NCI-H524 treated with DMSO at 0.1 percent for 48 hours (cell line): Measurements from ENCODE around the gene BICRA.
A peak's percentile ranks its signal among the peaks of the same experiment; 100 is the strongest.
"Not testable (repeated sequence)": the region's sequence is repeated elsewhere in the genome, so short reads cannot be mapped to it uniquely, and the experiment has no call there.

Experiments
- DNase-seq: peaks from one replicate; lab custom pipeline; 2025; lab: John Stamatoyannopoulos, UW

BICRA gene

DNA sequence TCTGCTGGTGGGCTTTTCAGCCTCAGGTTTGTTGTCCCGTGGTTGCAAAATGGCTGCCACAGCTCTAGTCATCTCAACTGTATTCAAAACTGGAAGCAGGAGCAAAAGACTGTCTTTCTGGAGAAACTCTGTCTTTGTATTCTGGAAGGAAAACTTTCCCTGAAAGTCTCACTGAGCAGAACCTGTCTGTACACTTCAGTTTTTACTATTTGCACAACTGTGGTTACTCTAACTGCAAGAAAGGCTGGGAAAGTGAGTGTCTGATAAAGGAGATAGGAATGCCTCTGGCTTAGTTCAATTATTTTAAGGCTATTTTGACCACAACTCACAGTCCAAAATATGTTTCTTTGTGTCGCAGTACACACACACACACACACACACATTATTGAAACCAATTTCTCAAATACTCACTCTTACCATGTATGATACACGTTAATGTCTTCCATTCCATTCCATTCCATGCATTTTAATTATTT lies 54.5 kb downstream of the BICRA start:
- DNase-seq: no peak

DNA sequence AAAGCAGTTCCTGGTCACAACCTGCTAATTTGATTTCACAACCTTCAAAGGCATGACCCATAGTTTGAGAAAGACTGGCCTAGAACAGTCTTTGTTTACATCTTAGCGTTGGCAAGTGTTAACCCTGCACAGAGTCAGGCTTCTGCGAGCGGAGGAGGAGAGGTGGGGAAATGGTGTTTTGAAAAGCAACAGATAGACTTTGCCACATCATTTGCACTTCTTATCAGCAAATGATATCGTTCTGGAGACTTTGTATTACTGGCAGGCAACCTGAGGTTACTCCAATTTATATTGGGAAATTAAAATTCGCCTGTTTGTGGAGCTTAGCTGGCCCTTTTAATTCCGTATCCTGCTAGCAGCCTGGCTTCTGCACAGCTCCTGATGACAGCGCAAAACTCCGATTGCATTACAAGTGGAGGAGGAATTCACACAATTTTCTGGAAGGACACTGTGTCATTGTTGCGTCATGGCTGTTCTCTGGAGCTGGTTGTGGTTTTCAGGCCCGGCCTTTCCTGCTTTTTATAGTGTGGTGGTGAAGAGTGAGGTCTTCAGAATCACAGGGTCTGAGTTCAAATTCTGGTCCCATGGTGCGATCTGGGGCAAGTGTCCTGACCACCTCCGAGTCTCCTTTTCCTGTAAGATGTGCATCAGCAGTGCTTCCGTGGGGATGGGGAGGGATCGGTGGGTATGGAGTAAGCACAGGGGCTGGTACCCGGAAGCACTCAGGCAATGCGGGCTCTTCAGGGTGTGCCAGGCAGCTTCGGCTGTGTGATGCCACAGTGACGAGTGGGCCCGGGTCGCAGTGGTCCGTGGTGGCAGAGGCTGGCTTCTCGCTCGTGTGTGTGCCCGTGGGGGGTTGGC lies 55.2 kb downstream of the BICRA start:
- no peak for DNase-seq

DNA sequence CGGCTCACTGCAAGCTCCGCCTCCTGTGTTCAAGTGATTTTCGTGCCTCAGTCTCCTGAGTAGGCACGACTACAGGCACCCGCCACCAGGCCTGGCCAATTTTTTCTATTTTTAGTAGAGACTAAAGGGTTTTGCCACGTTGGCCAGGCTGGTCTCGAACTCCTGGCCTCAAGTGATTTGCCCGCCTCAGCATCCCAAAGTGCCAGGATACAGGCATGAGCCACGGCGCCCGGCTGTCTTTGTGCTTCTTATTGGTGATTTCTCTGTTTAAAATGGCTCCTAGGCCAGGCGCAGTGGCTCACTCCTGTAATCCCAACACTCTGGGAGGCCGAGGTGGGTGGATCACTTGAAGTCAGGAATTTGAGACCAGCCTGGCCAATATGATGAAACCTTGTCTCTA lies 59.6 kb downstream of the BICRA start:
- not testable (repeated sequence) for DNase-seq

DNA sequence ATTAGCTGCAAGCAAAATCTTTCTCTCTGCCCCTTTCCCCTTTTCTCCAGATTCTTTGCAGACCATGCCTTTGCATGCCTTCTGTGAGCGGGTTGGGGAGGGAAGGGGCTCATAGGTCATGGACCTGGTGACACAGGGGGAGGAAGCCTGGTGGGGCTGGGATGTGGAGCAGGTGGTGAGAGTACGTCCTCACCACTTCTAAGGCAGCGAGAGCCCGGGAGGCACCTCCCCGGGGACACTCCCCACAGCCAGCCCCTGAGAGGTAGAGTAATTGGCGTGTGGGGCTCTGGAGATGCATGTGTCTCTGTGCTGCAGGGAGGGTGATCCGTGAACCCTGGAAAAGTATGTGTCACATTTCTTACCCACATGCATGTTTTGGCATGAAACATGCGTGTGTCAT lies 61.8 kb downstream of the BICRA start:
- no peak for DNase-seq

DNA sequence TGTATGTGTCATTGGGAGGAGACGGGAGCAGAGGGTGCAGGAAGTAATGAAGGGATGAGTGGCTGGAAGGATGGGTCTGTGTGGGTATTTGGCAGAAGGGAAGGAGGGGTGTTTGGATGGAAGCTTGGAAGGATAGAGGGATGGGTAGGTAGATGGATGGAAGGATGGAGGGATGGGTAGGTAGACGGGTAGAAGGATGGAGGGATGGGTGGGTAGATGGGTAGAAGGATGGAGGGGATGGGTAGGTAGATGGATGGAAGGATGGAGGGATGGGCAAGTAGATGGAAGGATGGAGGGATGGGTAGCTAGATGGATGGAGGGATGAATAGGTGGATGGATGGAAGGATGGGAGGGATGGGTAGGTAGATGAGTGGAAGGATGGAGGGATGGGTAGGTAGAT lies 62.6 kb downstream of the BICRA start:
- DNase-seq: no peak

DNA sequence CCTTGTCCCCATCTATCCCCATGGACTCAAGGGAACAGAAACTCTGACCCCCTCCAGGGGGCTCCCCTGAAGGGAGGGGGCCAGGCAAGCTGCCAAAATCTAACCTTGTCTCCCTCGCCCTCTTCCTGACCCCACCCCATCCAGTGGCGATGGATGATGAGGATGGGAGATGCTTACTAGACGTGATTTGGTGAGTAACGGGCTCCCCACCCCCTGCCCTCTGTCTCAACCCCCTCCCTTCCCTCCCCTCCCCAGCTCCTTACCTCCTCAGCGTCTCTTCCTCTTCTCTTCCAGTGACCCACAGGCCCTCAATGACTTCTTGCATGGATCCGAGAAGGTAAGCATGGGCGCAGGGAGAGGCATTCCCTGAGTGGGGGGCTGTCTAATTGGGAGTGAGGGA lies 64.5 kb downstream of the BICRA start:
- DNase-seq: no peak

DNA sequence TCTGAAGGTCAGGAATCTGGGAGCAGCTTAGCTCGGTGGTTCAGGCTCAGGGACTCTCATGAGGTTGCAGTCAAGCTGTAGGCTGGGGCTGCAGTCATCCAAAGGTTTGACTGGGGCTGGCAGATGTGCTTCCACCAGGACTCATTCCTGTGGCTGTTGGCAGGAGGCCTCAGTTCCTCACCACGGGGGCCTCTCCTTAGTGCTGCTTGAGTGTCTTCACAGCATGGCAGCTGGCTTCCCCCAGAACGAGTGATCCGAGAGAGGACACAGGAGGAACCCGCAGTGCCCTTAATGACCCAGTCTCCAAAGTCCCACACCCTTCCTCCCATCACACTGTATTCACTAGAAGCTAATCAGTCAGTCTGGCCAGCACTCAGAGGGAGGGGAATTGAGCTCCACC lies 65.6 kb downstream of the BICRA start:
- no peak for DNase-seq

DNA sequence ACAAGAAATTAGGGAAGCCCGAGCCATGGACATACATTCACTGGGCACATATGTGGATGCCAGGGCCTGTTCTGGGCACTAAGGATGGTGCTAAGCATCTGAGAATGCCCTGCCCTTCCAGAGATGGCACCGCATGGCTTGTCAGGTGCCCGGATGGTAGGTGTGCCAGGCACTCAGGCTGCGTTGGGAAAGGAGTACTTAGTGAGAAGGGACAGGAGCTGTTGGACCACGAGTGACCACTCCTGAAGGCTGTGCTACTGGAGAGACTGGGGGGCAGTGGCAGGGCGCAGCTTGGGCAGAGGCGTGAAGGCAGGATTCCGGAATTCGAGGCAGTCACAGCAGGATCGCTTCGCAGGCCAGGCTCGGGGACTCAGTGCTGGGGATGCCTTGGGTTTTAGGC lies 66.3 kb downstream of the BICRA start:
- DNase-seq: no peak

DNA sequence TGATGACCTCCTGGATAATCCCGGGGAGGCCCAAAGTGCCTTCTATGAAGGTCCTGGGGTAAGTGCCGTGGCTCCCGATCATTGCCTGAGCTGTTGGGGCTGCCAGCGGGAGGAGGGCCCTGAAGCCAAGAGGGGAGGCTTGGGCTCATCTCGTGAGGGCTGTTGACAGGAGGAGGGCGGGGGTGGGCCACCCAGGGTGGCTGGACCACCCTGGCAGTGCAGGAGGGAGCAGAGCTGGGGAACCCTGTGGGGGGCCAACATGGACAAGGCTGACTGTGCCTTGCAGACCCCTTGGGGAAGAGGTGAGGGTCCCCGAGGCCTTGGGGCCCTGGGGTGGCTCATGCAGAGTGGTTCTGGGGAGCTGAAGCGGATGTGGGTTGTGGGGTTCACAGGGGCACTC lies 66.9 kb downstream of the BICRA start:
- no peak for DNase-seq

DNA sequence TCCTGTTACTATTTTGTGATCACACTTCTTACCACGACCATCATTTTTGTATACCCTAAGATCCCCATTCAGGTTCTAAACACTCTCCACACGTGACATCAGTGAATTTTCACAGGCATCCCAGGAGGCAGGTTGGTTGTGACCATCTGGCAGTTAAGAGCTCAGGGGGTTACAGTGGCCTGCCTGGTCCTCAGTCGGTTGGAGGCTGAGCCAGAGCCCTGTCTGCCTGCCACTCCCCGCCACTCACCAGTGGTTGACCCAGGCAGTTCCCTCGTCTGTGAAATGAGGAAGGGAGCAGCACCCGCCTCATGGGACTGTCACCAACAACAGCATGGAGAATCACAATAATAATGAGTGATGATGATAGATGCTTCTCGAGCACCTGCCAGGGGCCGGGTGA lies 67.9 kb downstream of the BICRA start:
- DNase-seq: peak; percentile 2

DNA sequence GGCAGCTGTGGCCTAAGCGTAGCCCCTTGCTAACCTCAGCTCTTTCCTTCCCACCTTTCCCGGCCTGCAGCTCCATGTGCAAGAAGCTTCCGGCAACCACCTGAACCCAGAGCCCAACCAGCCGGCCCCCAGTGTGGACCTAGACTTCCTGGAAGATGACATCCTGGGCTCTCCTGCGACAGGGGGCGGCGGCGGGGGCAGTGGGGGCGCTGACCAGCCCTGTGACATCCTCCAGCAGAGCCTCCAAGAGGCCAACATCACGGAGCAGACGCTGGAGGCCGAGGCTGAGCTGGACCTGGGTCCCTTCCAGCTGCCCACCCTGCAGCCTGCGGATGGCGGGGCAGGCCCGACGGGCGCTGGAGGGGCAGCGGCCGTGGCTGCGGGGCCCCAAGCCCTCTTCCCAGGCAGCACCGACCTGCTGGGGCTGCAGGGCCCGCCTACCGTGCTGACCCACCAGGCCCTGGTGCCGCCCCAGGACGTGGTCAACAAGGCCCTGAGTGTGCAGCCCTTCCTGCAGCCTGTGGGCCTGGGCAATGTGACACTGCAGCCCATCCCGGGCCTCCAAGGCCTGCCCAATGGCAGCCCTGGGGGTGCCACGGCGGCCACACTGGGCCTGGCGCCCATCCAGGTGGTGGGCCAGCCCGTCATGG lies 70.4 kb downstream of the BICRA start:
- no peak for DNase-seq

DNA sequence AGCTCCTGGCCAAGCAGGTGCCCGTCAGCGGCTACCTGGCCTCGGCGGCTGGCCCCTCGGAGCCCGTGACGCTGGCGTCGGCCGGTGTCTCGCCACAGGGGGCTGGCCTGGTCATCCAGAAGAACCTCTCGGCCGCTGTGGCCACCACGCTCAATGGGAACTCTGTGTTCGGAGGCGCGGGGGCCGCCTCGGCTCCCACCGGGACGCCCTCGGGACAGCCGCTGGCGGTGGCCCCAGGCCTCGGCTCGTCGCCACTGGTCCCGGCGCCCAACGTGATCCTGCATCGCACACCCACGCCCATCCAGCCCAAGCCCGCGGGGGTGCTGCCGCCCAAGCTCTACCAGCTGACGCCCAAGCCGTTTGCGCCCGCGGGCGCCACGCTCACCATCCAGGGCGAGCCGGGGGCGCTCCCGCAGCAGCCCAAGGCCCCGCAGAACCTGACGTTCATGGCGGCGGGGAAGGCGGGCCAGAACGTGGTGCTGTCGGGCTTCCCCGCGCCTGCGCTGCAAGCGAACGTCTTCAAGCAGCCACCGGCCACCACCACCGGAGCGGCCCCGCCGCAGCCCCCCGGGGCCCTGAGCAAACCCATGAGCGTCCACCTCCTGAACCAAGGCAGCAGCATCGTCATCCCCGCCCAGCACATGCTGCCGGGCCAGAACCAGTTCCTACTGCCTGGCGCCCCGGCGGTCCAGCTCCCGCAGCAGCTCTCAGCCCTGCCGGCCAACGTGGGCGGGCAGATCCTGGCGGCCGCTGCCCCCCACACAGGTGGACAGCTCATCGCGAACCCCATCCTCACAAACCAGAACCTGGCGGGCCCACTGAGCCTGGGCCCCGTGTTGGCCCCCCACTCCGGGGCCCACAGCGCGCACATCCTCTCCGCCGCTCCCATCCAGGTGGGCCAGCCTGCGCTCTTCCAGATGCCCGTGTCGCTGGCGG lies 71.3 kb downstream of the BICRA start:
- DNase-seq: no peak

DNA sequence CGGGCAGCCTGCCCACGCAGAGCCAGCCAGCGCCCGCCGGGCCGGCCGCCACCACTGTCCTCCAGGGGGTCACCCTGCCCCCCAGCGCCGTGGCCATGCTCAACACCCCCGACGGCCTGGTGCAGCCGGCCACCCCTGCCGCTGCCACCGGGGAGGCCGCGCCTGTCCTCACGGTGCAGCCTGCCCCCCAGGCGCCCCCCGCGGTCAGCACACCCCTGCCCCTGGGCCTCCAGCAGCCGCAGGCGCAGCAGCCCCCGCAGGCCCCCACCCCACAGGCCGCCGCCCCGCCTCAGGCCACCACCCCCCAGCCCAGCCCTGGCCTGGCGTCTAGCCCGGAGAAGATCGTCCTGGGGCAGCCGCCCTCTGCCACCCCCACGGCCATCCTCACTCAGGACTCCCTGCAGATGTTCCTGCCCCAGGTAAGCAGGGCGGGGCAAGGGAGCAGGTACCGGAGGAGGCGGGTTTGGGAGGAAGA lies 72.0 kb downstream of the BICRA start:
- DNase-seq: no peak

DNA sequence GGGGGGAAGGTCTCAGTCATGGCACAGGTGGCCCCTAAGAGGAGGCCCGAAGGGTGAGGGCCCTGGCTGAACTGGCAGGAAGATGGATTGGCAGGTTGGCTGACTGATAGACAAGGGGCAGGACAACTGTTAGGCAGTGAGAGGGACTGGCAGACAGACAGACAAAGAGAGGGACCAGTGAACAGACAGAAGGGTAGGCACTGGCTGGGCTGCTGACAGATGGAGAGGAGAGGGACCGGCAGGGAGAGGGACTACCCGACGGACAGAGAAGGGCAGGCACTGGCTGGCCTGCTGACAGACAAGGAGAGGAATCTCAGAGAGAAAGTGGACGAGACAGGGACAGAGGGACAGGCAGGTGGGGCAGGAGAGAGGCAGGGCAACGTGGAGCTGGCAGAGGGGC lies 72.5 kb downstream of the BICRA start:
- DNase-seq: no peak

DNA sequence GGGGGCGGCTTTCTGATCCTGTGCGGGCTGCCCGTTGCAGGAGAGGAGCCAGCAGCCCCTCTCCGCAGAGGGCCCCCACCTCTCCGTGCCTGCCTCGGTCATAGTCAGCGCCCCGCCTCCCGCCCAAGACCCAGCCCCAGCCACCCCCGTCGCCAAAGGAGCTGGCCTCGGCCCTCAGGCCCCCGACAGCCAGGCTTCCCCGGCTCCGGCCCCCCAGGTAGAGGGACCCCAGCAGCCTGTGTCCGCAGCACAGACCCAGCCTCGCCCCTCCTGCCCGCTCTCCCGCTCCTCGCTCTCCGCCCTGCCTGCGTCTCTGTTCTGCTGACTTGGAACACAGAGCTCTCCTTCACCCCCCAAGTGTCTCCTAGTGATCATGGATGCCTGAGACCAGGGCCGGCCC lies 73.0 kb downstream of the BICRA start:
- DNase-seq: no peak

DNA sequence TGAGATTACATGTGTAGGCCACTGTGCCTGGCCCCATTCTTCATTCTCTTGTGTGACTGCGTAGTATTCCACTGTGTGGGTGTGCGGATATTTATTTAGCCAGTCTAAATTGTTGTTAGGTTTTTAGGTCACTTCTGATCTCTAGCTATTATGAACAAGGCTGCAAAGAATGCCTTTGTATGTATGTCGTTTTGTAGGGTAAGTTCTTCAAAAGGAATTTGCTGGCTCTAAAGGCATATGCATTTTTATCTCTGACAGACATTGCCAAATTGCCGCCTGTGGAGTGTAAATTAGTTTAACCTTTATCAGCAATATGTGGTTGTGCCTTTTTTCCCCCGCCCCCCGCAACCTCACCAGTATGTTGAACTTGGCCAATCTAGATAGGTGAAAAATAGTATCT lies 74.0 kb downstream of the BICRA start:
- no peak for DNase-seq

DNA sequence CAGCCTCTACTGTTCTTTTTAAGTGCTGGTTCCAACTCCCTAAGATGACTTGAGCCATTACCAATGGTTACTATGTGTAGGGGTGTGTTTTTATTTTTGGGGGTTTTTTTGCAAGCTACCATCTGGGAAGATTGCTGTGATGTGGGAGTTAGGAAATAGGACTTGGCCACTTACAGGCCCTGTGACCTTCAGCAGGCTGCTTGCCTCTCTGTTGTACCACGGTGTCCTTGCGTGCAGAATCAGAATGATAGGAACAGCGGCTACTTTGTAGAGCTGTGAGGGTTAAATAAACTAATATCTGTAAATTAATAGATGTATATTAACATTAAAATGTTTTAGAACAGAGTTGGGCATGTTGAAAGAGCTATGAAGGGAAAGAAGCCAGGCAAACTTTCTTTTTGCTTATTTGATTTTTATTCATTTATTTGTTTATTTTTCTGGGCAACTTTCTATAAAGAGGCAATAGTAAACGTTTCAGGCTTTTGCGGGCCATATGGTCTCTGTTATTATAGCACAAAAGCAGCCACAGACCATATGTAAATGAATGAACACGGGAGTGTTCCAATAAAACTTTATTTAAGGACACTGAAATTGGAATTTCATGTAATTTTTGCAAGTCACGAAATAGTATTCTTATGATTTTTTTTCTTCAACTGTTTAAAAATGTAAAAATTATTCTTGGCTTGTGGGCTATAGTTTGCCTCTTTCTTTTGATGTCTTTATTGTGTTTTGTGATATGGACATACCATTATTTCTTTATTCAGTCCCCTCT lies 77.9 kb downstream of the BICRA start:
- DNase-seq: no peak

DNA sequence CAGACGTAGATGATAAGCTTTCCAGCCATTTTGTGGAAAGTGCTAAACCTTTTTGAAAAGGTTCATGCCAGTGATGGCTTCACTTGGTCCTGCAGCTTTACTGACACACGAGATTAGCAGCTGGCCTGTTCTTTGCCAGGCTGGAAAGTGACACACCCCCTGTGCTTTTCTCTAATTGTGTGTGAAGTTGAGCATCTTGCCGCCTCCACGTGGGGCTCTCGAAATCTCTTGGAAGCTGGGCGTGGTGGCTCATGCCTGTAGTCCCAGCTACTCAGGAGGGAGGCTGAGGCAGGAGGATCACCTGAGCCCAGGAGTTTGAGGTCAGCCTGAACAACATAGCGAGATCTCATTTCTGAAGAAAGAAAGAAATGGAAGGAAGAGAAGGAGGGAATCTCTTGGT lies 79.0 kb downstream of the BICRA start:
- no peak for DNase-seq

DNA sequence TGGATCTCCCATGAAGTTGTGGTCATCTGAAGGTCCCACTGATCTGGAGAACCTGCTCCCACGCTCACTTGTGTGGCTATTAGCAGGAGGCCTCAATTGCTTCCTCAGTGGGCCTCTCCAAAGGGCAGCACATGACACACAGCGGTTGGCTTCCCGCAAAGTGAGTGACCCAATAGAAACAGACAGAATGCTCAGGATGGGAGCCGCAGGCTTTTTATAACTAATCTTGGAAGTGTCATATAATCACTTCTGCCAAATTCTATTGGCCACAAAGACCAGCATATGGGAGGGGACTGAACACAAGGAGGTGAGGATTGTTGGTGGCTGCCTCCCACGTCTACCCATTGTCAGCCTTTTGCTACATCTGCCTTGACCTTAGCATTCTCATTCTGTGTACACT lies 82.2 kb downstream of the BICRA start:
- no peak for DNase-seq

DNA sequence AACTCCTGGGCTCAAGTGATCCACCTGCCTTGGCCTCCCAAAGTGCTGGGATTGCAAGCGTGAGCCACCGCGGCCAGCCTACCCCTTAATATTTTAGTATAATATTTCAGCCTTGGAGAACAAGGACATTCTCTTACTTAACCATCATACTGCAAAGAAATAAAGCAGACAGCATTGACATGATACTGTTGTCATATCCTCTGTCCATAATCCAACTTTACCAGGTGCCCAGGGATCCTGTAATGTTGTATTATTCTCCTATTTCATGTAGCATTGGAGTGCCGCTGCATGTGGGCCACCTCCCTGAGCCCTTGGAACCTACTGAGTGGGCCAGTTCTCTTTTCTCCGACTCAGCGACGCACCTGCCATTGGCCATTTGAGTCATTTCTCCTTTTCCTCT lies 82.8 kb downstream of the BICRA start:
- DNase-seq: no peak

DNA sequence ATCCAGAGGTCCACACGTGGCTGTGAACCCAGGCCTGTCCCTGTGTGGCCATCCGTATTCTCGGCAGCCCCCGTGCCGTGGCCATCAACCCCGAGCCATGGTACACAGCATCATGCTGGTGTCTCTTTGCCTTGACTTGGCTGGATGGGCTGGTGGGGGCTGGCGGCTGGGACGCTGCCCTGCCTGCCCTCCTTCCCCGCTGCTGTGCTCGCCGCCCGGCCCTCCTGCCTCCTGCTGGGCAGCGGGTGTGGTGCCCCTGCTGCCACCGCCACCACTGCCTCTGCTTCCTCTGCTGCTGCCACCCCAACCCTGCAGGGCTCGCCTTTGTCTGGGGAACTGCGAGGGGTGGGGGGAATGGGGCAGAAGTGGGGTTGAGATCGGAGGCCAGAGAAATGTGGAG lies 84.6 kb downstream of the BICRA start:
- DNase-seq: no peak

DNA sequence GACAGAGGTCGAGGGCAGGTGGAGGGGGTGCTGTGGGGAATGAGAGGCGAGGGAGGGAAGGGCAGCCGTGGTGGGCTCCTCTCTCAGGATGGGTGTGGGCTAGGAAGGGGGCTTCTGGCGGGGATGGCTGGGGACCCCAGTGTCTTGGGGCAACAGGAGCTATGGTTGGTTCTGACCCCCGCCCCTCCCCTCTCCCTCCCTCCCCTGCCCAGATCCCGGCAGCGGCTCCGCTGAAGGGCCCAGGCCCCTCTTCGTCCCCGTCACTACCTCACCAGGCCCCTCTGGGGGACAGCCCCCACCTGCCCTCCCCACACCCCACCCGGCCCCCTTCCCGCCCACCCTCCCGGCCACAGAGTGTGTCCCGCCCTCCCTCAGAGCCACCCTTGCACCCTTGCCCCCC lies 85.0 kb downstream of the BICRA start:
- DNase-seq: no peak
